GM18519 (cell line): ENCODE measurements around the gene MED17.
"Not testable (repeated sequence)": the region's sequence is repeated elsewhere in the genome, so short reads cannot be mapped to it uniquely, and the experiment has no call there.

Experiments
- ATAC-seq: cut with Tn5 transposase; IDR thresholded peaks from one replicate; pipeline ENCODE4 v1.9.1; 2021; ENCODE audit warnings: mild to moderate bottlenecking, moderate library complexity; ENCODE audit not compliant: unreplicated experiment, low FRiP score

The MED17 gene

GRCh38 chr11:93784145-93784934 lies at the start of gene MED17:
TSS of gene MED17 (plus strand) at chr11:93784282. CDS start at chr11:93784514, 232 bp downstream.
- peak; percentile 86 for ATAC-seq

- ATAC-seq = no peak
Measured at GRCh38 chr11:93734427-93735222, 49.5 kb upstream of the MED17 start.

- ATAC-seq = no peak
Measured at GRCh38 chr11:93735627-93736026, 48.5 kb upstream of the MED17 start.

- no peak for ATAC-seq
Measured at GRCh38 chr11:93736129-93736528, 48.0 kb upstream of the MED17 start.

GRCh38 chr11:93737904-93738612 lies 46.0 kb upstream of the MED17 start:
- no peak for ATAC-seq

GRCh38 chr11:93738647-93739081 lies 45.4 kb upstream of the MED17 start:
- no peak for ATAC-seq

- no peak for ATAC-seq
Measured at GRCh38 chr11:93740031-93740729, 43.9 kb upstream of the MED17 start.

GRCh38 chr11:93740730-93741093 lies 43.4 kb upstream of the MED17 start:
- ATAC-seq = no peak

- peak; percentile 76 for ATAC-seq
Measured at GRCh38 chr11:93741094-93741881, 42.8 kb upstream of the MED17 start, which contains the start of the genes C11orf54 and TAF1D. TSS of gene C11orf54 (plus strand) at chr11:93741672. CDS start at chr11:93747394, 5,722 bp downstream. TSS of gene TAF1D (minus strand) at chr11:93741495. CDS start at chr11:93739304, 2,191 bp downstream.

- ATAC-seq = no peak
Measured at GRCh38 chr11:93741882-93742226, 42.2 kb upstream of the MED17 start.

GRCh38 chr11:93743291-93743690 lies 40.8 kb upstream of the MED17 start:
- no peak for ATAC-seq

- ATAC-seq = no peak
Measured at GRCh38 chr11:93744669-93745004, 39.4 kb upstream of the MED17 start.

- ATAC-seq = not testable (repeated sequence)
Measured at GRCh38 chr11:93745005-93745755, 38.9 kb upstream of the MED17 start.

- ATAC-seq = no peak
Measured at GRCh38 chr11:93746101-93746500, 38.0 kb upstream of the MED17 start.

GRCh38 chr11:93747122-93747521 lies 37.0 kb upstream of the MED17 start:
- ATAC-seq = no peak

- ATAC-seq = no peak
Measured at GRCh38 chr11:93751001-93751400, 33.1 kb upstream of the MED17 start.

- no peak for ATAC-seq
Measured at GRCh38 chr11:93753241-93753640, 30.8 kb upstream of the MED17 start.

GRCh38 chr11:93756748-93757147 lies 27.3 kb upstream of the MED17 start:
- no peak for ATAC-seq

- no peak for ATAC-seq
Measured at GRCh38 chr11:93757301-93757700, 26.8 kb upstream of the MED17 start.
